BLaER1 treated with 17β-estradiol and CSF1 and Interleukin-3, amounts not matched to agents 10 nM and 100 nM (cell line): Measurements from ENCODE around the gene WDR81.
A peak's percentile ranks its signal among the peaks of the same experiment; 100 is the strongest.
"Not testable (repeated sequence)": the region's sequence is repeated elsewhere in the genome, so short reads cannot be mapped to it uniquely, and the experiment has no call there.

Experiments
- H3K27ac ChIP-seq, 11 experiments: shearing (Covaris generic); formaldehyde crosslinking; 2 replicates each; pipeline ENCODE4 v1.8.1; 2022
- H3K27me3 ChIP-seq, 11 experiments: shearing (Covaris generic); formaldehyde crosslinking; 2 replicates each; pipeline ENCODE4 v1.8.1; 2022
- H3K36me3 ChIP-seq, 11 experiments: shearing (Covaris generic); formaldehyde crosslinking; 2 replicates each; pipeline ENCODE4 v1.8.1; 2022
- H3K4me1 ChIP-seq, 10 experiments: shearing (Covaris generic); formaldehyde crosslinking; 2 replicates each; pipeline ENCODE4 v1.8.1; 2022
- H3K4me2 ChIP-seq, 11 experiments: shearing (Covaris generic); formaldehyde crosslinking; 2 replicates each; pipeline ENCODE4 v1.8.1; 2022
- H3K4me3 ChIP-seq, 10 experiments: shearing (Covaris generic); formaldehyde crosslinking; 2 replicates each; pipeline ENCODE4 v1.8.1; 2022
- H3K9ac ChIP-seq, 11 experiments: shearing (Covaris generic); formaldehyde crosslinking; 2 replicates each; pipeline ENCODE4 v1.8.1; 2022
- H3K9me3 ChIP-seq, 11 experiments: shearing (Covaris generic); formaldehyde crosslinking; replicated peaks in 1 of 11; 2 replicates each; pipeline ENCODE4 v1.8.1; 2022
- H4K20me1 ChIP-seq, 11 experiments: shearing (Covaris generic); formaldehyde crosslinking; 2 replicates each; pipeline ENCODE4 v1.8.1; 2022
- Cebpa-rat ChIP-seq, 11 experiments: shearing (Covaris generic); IDR thresholded peaks; 2 replicates each; pipeline ENCODE4 v1.8.1; 2022

The WDR81 gene

GRCh38 chr17:1724351-1724868 is at the start of gene WDR81:
WDR81 (plus strand) TSS chr17:1724704; CDS start chr17:1724960, 256 bp downstream.
- Histone ChIP-seq H3K9me3 (no peaks in the 10 kb centered on the region), H3K27me3 (no peaks in the 10 kb centered on the region), H3K4me3 (peak within 1 kb of the TSS; percentile 72 to 86 (median 80)), H4K20me1 (peaks cover 0 to 41% (median 25%) of the 10 kb centered on the region in 11 experiments; a peak in 14 of 22 replicates), H3K4me1 (peaks cover 77 to 90% (median 84%) of the 10 kb centered on the region in 10 experiments), H3K36me3 (peaks cover 21 to 38% (median 33%) of the 10 kb centered on the region in 11 experiments), H3K27ac (peak within 1 kb of the TSS; percentile 89 to 99 (median 96)), H3K9ac (peak within 1 kb of the TSS; percentile 84 to 95 (median 92)), H3K4me2 (peak within 1 kb of the TSS; percentile 94 to 100 (median 99))
- no peak for TF ChIP-seq Cebpa-rat (IDR thresholded peaks at IDR 0.05)

- Histone ChIP-seq H3K9ac (no peak overlapping the region), H3K27ac (no peak overlapping the region), H3K36me3 (peaks cover 99 to 100% (median 100%) of the 10 kb centered on the region in 11 experiments), H3K27me3 (no peaks in the 10 kb centered on the region), H3K9me3 (no peaks in the 10 kb centered on the region), H3K4me1 (no peaks in the 10 kb centered on the region), H3K4me2 (no peak overlapping the region), H4K20me1 (peaks cover 66 to 100% (median 98%) of the 10 kb centered on the region in 11 experiments), H3K4me3 (no peak overlapping the region)
- no peak for TF ChIP-seq Cebpa-rat (IDR thresholded peaks at IDR 0.05)
Measured at GRCh38 chr17:1676401-1676800, 48.1 kb upstream of the WDR81 start.

GRCh38 chr17:1683459-1683858 is 41.0 kb upstream of the WDR81 start:
- H3K9me3 ChIP-seq = no peaks in the 10 kb centered on the region
- peaks cover 49 to 59% (median 56%) of the 10 kb centered on the region in 11 experiments for H4K20me1 ChIP-seq
- H3K4me1 ChIP-seq = peaks cover 16 to 28% (median 25%) of the 10 kb centered on the region in 10 experiments
- no peak for TF ChIP-seq Cebpa-rat (IDR thresholded peaks at IDR 0.05)
- peak overlapping the region; percentile 81 to 98 (median 92) for H3K4me3 ChIP-seq
- peaks cover 49 to 54% (median 52%) of the 10 kb centered on the region in 11 experiments for H3K36me3 ChIP-seq
- peak overlapping the region; percentile 86 to 98 (median 96) for H3K9ac ChIP-seq
- H3K27me3 ChIP-seq = no peaks in the 10 kb centered on the region
- peak overlapping the region; percentile 75 to 97 (median 93) for H3K4me2 ChIP-seq
- peak overlapping the region in 10 of 11 experiments; percentile 83 to 98 (median 96); a peak in 18 of 22 replicates for H3K27ac ChIP-seq

GRCh38 chr17:1684378-1685189 is 39.9 kb upstream of the WDR81 start, which contains the start of gene PRPF8:
PRPF8 (minus strand) TSS chr17:1684867; CDS start chr17:1684571, 296 bp downstream.
- H3K27ac ChIP-seq = peak within 1 kb of the TSS; percentile 83 to 98 (median 95)
- H4K20me1 ChIP-seq = peaks cover 37 to 48% (median 45%) of the 10 kb centered on the region in 11 experiments
- H3K9ac ChIP-seq = peak within 1 kb of the TSS; percentile 86 to 98 (median 96)
- H3K9me3 ChIP-seq = no peaks in the 10 kb centered on the region; a peak in 1 of 22 replicates
- H3K4me2 ChIP-seq = peak within 1 kb of the TSS; percentile 82 to 97 (median 93)
- H3K36me3 ChIP-seq = peaks cover 38 to 42% (median 40%) of the 10 kb centered on the region in 11 experiments
- H3K27me3 ChIP-seq = no peaks in the 10 kb centered on the region
- TF ChIP-seq Cebpa-rat (IDR thresholded peaks at IDR 0.05) = no peak
- H3K4me1 ChIP-seq = peaks cover 16 to 28% (median 25%) of the 10 kb centered on the region in 10 experiments
- H3K4me3 ChIP-seq = peak within 1 kb of the TSS; percentile 81 to 98 (median 92)

- H3K27me3 ChIP-seq = no peaks in the 10 kb centered on the region
- H3K4me1 ChIP-seq = peaks cover 16 to 28% (median 25%) of the 10 kb centered on the region in 10 experiments
- TF ChIP-seq Cebpa-rat (IDR thresholded peaks at IDR 0.05) = no peak
- peaks cover 23 to 27% (median 25%) of the 10 kb centered on the region in 11 experiments for H3K36me3 ChIP-seq
- no peak overlapping the region; a peak in 1 of 22 replicates for H3K4me2 ChIP-seq
- H3K4me3 ChIP-seq = no peak overlapping the region
- peaks cover 0 to 6% (median 0%) of the 10 kb centered on the region in 11 experiments; a peak in 4 of 22 replicates for H3K9me3 ChIP-seq
- H3K27ac ChIP-seq = no peak overlapping the region
- H3K9ac ChIP-seq = no peak overlapping the region
- H4K20me1 ChIP-seq = peaks cover 22 to 33% (median 30%) of the 10 kb centered on the region in 11 experiments; a peak in 20 of 22 replicates
Measured at GRCh38 chr17:1686086-1686485, 38.4 kb upstream of the WDR81 start.

GRCh38 chr17:1688405-1688804 is 36.1 kb upstream of the WDR81 start:
- peaks cover 0 to 17% (median 6%) of the 10 kb centered on the region in 11 experiments; a peak in 11 of 22 replicates for H3K9me3 ChIP-seq
- H3K4me1 ChIP-seq = peaks cover 11 to 15% (median 12%) of the 10 kb centered on the region in 10 experiments
- not testable (repeated sequence) for H3K9ac ChIP-seq, H3K4me3 ChIP-seq, H3K4me2 ChIP-seq, H4K20me1 ChIP-seq, H3K27ac ChIP-seq, H3K27me3 ChIP-seq, H3K36me3 ChIP-seq

- Histone ChIP-seq H3K4me3 (no peak overlapping the region), H4K20me1 (no peaks in the 10 kb centered on the region)
Measured at GRCh38 chr17:1690544-1691221, 33.8 kb upstream of the WDR81 start.

GRCh38 chr17:1693339-1693738 is 31.2 kb upstream of the WDR81 start:
- TF ChIP-seq Cebpa-rat (IDR thresholded peaks at IDR 0.05) = no peak
- no peak overlapping the region for H3K4me3 ChIP-seq
- no peak overlapping the region for H3K4me2 ChIP-seq
- no peak overlapping the region for H3K9ac ChIP-seq
- H3K27ac ChIP-seq = no peak overlapping the region
- peaks cover 0 to 17% (median 6%) of the 10 kb centered on the region in 11 experiments; a peak in 11 of 22 replicates for H3K9me3 ChIP-seq
- no peaks in the 10 kb centered on the region for H4K20me1 ChIP-seq
- H3K27me3 ChIP-seq = no peaks in the 10 kb centered on the region
- H3K36me3 ChIP-seq = no peaks in the 10 kb centered on the region
- H3K4me1 ChIP-seq = no peaks in the 10 kb centered on the region

More at GRCh38 chr17:1690544-1691221, 33.8 kb upstream of the WDR81 start:
- H3K4me1 ChIP-seq = peaks cover 0 to 2% (median under 1%) of the 10 kb centered on the region in 10 experiments; a peak in 9 of 20 replicates
- no peak overlapping the region for H3K27ac ChIP-seq
- peaks cover 0 to 17% (median 6%) of the 10 kb centered on the region in 11 experiments; a peak in 11 of 22 replicates for H3K9me3 ChIP-seq
- H3K4me2 ChIP-seq = no peak overlapping the region
- H3K9ac ChIP-seq = no peak overlapping the region
- no peaks in the 10 kb centered on the region for H3K27me3 ChIP-seq
- no peaks in the 10 kb centered on the region for H3K36me3 ChIP-seq
- no peak for TF ChIP-seq Cebpa-rat (IDR thresholded peaks at IDR 0.05)
